Chondrocyte (in vitro differentiated cells): ENCODE measurements around the gene MED13L. TPM values are rescaled to one million over a fixed set of nuclear protein-coding genes. Genes with fewer than 3 reads are reported as not detected.

Experiments used
- DNase-seq: peaks from one replicate; pipeline ENCODE4 v3.0.0; 2021; ENCODE audit warnings: mixed read lengths, low spot score
- H3K27ac Mint-ChIP-seq: one replicate; pipeline ENCODE4 v1.8.0; 2021; ENCODE audit warnings: mild to moderate bottlenecking, moderate library complexity, mixed read lengths; ENCODE audit not compliant: unreplicated experiment
- H3K27me3 Mint-ChIP-seq: 2 replicates; pipeline ENCODE4 v1.8.0; 2021; ENCODE audit warnings: low read depth, mixed read lengths
- H3K36me3 Mint-ChIP-seq: 2 replicates; pipeline ENCODE4 v1.8.0; 2021; ENCODE audit warnings: low read depth, mixed read lengths
- H3K4me1 Mint-ChIP-seq: 2 replicates; pipeline ENCODE4 v1.8.0; 2021; ENCODE audit warnings: low read depth, mild to moderate bottlenecking, mixed read lengths
- H3K4me3 Mint-ChIP-seq: one replicate; pipeline ENCODE4 v1.8.0; 2021; ENCODE audit warnings: mild to moderate bottlenecking, moderate library complexity, mixed read lengths; ENCODE audit not compliant: unreplicated experiment
- H3K9me3 Mint-ChIP-seq: 2 replicates; pipeline ENCODE4 v1.8.0; 2021; ENCODE audit warnings: low read depth, mixed read lengths
- CTCF ChIP-seq: fragments of 200-600 bp; sonication (generic); IDR thresholded peaks from 2 replicates; pipeline ENCODE4 v1.5.0; 2021; ENCODE audit warnings: antibody characterized with exemption, mild to moderate bottlenecking, moderate library complexity
- total RNA-seq: library from RNA; stranded (reverse); gene quantifications from 3 replicates; pipeline ENCODE4 v1.2.1, GENCODE V29; 2021

MED13L gene
- total RNA-seq, 1 donor from 2014 or later: 162 TPM

GRCh38 chr12:116067892-116068291 lies 209.6 kb downstream of the MED13L start:
- no peaks in the 10 kb centered on the region for H3K27me3 Mint-ChIP-seq
- H3K9me3 Mint-ChIP-seq: no peaks in the 10 kb centered on the region
- no peak overlapping the region for H3K27ac Mint-ChIP-seq
- H3K36me3 Mint-ChIP-seq: no peaks in the 10 kb centered on the region
- peaks cover 59% of the 10 kb centered on the region for H3K4me1 Mint-ChIP-seq
- no peak for DNase-seq
- no peak overlapping the region for H3K4me3 Mint-ChIP-seq
- no peak for TF ChIP-seq CTCF

GRCh38 chr12:116066381-116067230 lies 210.9 kb downstream of the MED13L start:
- DNase-seq: no peak
- no peaks in the 10 kb centered on the region for H3K36me3 Mint-ChIP-seq
- H3K4me3 Mint-ChIP-seq: no peak overlapping the region
- H3K27me3 Mint-ChIP-seq: no peaks in the 10 kb centered on the region
- H3K9me3 Mint-ChIP-seq: no peaks in the 10 kb centered on the region
- H3K27ac Mint-ChIP-seq: peak overlapping the region; percentile 11
- H3K4me1 Mint-ChIP-seq: peaks cover 59% of the 10 kb centered on the region
- TF ChIP-seq CTCF: peak; percentile 86

GRCh38 chr12:116065606-116066005 lies 211.9 kb downstream of the MED13L start:
- TF ChIP-seq CTCF: no peak
- H3K9me3 Mint-ChIP-seq: no peaks in the 10 kb centered on the region
- no peak overlapping the region for H3K4me3 Mint-ChIP-seq
- H3K27me3 Mint-ChIP-seq: no peaks in the 10 kb centered on the region
- H3K4me1 Mint-ChIP-seq: peaks cover 63% of the 10 kb centered on the region
- no peak overlapping the region for H3K27ac Mint-ChIP-seq
- no peaks in the 10 kb centered on the region for H3K36me3 Mint-ChIP-seq
- DNase-seq: no peak

GRCh38 chr12:116064493-116064892 lies 213.0 kb downstream of the MED13L start:
- DNase-seq: no peak
- TF ChIP-seq CTCF: no peak
- Mint-ChIP-seq H3K4me1 (peaks cover 57% of the 10 kb centered on the region), H3K4me3 (no peak overlapping the region), H3K36me3 (no peaks in the 10 kb centered on the region), H3K27ac (no peak overlapping the region), H3K27me3 (no peaks in the 10 kb centered on the region), H3K9me3 (no peaks in the 10 kb centered on the region)

GRCh38 chr12:116062698-116063097 lies 214.8 kb downstream of the MED13L start:
- Mint-ChIP-seq H3K9me3 (no peaks in the 10 kb centered on the region), H3K4me3 (no peak overlapping the region), H3K27me3 (no peaks in the 10 kb centered on the region), H3K36me3 (no peaks in the 10 kb centered on the region), H3K27ac (peak overlapping the region; percentile 6), H3K4me1 (peaks cover 52% of the 10 kb centered on the region)
- TF ChIP-seq CTCF: no peak
- no peak for DNase-seq
